GM06990 (cell line): ENCODE results near the gene FLT1.

Experiments
- DNase-seq: peaks from one replicate; pipeline ENCODE4 v3.0.0-alpha.2; 2011; ENCODE audit not compliant: insufficient read length; ENCODE audit errors: extremely low read depth
- H3K27me3 ChIP-seq: replicated peaks from 2 replicates; pipeline ENCODE4 v1.6.0; 2011; ENCODE audit warnings: low read length; ENCODE audit not compliant: control insufficient read depth, insufficient read depth
- H3K36me3 ChIP-seq: 2 replicates; pipeline ENCODE4 v1.5.1; 2011; ENCODE audit warnings: low read length; ENCODE audit not compliant: control insufficient read depth, insufficient read depth
- H3K4me3 ChIP-seq: replicated peaks from 2 replicates; pipeline ENCODE4 v1.5.1; 2011; ENCODE audit warnings: low read depth, mild to moderate bottlenecking, control low read depth, low read length
- CTCF ChIP-seq: IDR thresholded peaks from 2 replicates; pipeline ENCODE4 v1.5.1; 2011; ENCODE audit warnings: low read length, control low read depth, mild to moderate bottlenecking, inconsistent platforms; ENCODE audit not compliant: insufficient read depth, poor library complexity, severe bottlenecking

Gene FLT1

GRCh38 chr13:28340272-28340793 is 154.6 kb downstream of the FLT1 start:
- TF ChIP-seq CTCF: no peak
- Histone ChIP-seq H3K4me3 (no peak overlapping the region), H3K36me3 (no peaks in the 10 kb centered on the region), H3K27me3 (no peaks in the 10 kb centered on the region)
- no peak for DNase-seq

- Histone ChIP-seq H3K36me3 (no peaks in the 10 kb centered on the region), H3K4me3 (no peak overlapping the region), H3K27me3 (no peaks in the 10 kb centered on the region)
- no peak for DNase-seq
- TF ChIP-seq CTCF: no peak
Measured at GRCh38 chr13:28339419-28339818, 155.5 kb downstream of the FLT1 start.

GRCh38 chr13:28338742-28339141 is 156.2 kb downstream of the FLT1 start:
- Histone ChIP-seq H3K27me3 (no peaks in the 10 kb centered on the region), H3K36me3 (no peaks in the 10 kb centered on the region), H3K4me3 (no peak overlapping the region)
- no peak for TF ChIP-seq CTCF
- DNase-seq: no peak

- no peaks in the 10 kb centered on the region for H3K36me3 ChIP-seq
- DNase-seq: no peak
- TF ChIP-seq CTCF: no peak
- H3K4me3 ChIP-seq: no peak overlapping the region
- H3K27me3 ChIP-seq: no peaks in the 10 kb centered on the region
Measured at GRCh38 chr13:28338006-28338574, 156.8 kb downstream of the FLT1 start.

GRCh38 chr13:28337166-28338005 is 157.5 kb downstream of the FLT1 start:
- no peak for DNase-seq
- TF ChIP-seq CTCF: no peak

More at GRCh38 chr13:28337166-28338005, 157.5 kb downstream of the FLT1 start:
- Histone ChIP-seq H3K4me3 (no peak overlapping the region), H3K36me3 (no peaks in the 10 kb centered on the region), H3K27me3 (no peaks in the 10 kb centered on the region)
